Measurements from ENCODE around the gene GSTT2. TPM values are rescaled to one million over a fixed set of nuclear protein-coding genes. Genes with fewer than 3 reads are reported as not detected.
"Not testable (repeated sequence)": the region's sequence is repeated elsewhere in the genome, so short reads cannot be mapped to it uniquely, and the experiment has no call there.

The GSTT2 gene
- total RNA-seq, 2 experiments from 2014 or later: not detected

DNA sequence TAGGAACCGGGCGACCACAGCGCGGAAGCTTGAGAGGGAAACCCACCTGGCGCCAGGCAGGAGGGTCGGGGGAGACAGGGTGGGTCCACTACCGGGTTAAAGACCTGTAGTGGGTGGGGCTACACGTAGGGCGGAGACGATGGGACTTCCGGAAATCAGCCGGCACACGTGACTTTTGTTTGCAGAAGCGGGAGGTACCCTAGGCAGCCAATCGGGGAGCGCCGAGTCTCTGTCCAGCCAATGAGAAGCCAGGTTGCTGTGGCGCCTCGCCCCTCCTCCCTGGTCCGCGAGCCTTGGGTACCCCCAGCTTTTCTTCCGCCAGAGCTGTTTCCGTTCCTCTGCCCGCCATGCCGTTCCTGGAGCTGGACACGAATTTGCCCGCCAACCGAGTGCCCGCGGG lies 13.4 kb upstream of the GSTT2 start, which contains the start of gene DDTL:
TSS of gene DDTL (plus strand) at position 321 of the 400 bp plus-strand sequence. CDS start at position 348, 27 bp downstream.
- not testable (repeated sequence) for H3K9me3 Mint-ChIP-seq, H3K4me3 Mint-ChIP-seq, DNase-seq, H3K27ac Mint-ChIP-seq, H3K27me3 Mint-ChIP-seq, H3K4me1 Mint-ChIP-seq
- H3K36me3 Mint-ChIP-seq: peaks cover 12% of the 10 kb centered on the region

DNA sequence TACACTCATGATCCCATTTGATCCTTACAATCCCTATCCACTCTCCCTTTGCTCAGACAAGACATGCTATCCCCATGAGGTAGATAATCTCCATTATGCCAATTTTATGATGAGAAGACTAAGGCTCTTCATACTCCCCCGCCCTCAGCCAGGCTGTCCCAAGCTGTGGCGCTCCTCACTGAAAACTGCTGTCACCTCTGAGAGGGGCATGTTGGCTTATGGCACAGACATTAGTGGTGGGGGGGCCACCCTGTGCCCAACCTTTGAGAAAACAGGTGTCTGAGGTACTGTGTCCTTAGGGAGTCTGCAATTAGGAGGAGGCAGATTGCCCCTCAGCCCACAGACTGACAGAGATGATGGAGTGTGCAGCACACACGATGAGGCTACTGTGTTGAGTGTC lies 10.9 kb upstream of the GSTT2 start:
- Mint-ChIP-seq H3K27ac (no peak overlapping the region), H3K9me3 (no peaks in the 10 kb centered on the region), H3K4me1 (peaks cover 7% of the 10 kb centered on the region), H3K4me3 (no peak overlapping the region), H3K27me3 (no peaks in the 10 kb centered on the region), H3K36me3 (peaks cover 12% of the 10 kb centered on the region)
- no peak for DNase-seq

DNA sequence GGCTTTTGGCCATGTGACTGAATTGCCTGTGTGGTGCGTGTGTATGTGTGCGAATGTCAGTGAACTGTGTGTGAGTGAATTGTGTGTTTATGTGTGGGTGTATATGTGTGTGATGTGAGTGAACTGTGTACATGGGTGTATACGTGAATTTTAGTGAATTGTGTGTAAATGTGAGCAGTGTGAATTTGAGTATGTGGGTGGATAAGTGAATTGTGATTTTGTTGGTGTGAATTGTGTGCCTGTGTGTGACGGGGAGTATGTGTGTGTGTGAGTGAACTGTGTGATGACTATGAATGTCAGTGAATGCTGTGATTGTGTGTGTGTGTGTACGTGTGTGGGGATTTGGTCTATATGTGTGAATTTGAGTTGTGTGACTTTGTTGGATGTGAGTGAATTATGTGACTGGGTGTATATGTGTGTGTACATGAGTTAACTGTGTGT lies 9.7 kb upstream of the GSTT2 start:
- peaks cover 12% of the 10 kb centered on the region for H3K36me3 Mint-ChIP-seq
- no peak for DNase-seq
- H3K4me3 Mint-ChIP-seq: no peak overlapping the region
- peaks cover 7% of the 10 kb centered on the region for H3K4me1 Mint-ChIP-seq
- no peaks in the 10 kb centered on the region for H3K27me3 Mint-ChIP-seq
- H3K9me3 Mint-ChIP-seq: no peaks in the 10 kb centered on the region
- no peak overlapping the region for H3K27ac Mint-ChIP-seq

DNA sequence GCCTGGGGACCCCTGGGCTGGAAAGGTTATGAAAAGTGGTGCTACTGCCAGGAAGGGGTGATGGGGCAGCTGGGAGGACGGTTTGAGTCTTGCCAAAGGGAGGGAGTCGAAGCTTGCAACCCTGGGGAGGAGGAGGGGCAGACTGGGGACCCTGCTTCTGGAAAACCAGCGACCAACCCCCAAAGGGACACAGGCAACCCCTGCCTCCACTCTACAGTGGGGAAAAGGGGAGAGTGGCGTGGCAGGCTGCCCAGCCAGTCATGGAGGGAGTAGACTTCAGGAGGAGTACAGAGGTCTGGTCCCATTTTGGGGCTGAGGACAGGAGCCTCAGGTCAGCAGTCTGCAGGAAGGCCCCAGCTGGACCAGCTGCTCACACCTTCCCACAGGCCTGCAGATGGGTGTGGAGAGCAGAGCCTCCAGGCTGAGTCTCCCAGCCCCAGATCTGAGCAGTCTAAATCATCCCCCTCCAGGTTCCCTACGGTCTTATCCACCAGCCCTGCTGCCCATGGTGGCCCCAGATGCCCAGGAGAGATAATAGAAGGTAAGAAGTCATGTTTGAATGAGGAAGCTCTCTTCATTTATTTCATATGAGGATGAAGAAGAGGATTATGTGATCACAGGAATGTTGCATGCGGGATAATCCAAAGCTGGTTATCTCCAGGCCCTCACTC lies 9.0 kb upstream of the GSTT2 start:
- DNase-seq: no peak
- H3K27ac Mint-ChIP-seq: no peak overlapping the region
- peaks cover 7% of the 10 kb centered on the region for H3K4me1 Mint-ChIP-seq
- H3K4me3 Mint-ChIP-seq: no peak overlapping the region
- H3K27me3 Mint-ChIP-seq: no peaks in the 10 kb centered on the region
- H3K9me3 Mint-ChIP-seq: no peaks in the 10 kb centered on the region
- H3K36me3 Mint-ChIP-seq: peaks cover 12% of the 10 kb centered on the region

DNA sequence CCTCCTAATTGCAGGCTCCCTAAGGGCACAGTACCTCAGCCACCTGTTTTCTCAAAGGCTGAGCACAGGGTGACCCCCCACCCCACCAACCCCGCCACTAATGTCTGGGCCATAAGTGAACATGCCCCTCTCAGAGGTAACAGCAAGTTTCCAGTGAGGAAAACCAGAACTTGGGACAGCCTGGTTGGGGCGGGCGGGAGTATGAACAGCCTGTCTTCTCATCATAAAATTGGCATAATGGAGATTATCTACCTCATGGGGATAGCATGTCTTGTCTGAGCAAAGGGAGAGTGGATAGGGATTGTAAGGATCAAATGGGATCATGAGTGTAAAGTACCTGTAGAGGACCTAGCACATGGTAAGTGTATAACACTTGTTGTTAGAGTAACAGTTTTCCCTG lies 8.0 kb upstream of the GSTT2 start:
- peaks cover 12% of the 10 kb centered on the region for H3K36me3 Mint-ChIP-seq
- H3K9me3 Mint-ChIP-seq, H3K27me3 Mint-ChIP-seq, DNase-seq, H3K27ac Mint-ChIP-seq, H3K4me1 Mint-ChIP-seq, H3K4me3 Mint-ChIP-seq: not testable (repeated sequence)

DNA sequence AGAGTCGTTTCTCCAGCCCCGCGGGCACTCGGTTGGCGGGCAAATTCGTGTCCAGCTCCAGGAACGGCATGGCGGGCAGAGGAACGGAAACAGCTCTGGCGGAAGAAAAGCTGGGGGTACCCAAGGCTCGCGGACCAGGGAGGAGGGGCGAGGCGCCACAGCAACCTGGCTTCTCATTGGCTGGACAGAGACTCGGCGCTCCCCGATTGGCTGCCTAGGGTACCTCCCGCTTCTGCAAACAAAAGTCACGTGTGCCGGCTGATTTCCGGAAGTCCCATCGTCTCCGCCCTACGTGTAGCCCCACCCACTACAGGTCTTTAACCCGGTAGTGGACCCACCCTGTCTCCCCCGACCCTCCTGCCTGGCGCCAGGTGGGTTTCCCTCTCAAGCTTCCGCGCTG lies 5.6 kb upstream of the GSTT2 start, which contains the start of gene DDT:
TSS of gene DDT (minus strand) at position 97 of the 400 bp plus-strand sequence. CDS start at position 70, 27 bp downstream.
- not testable (repeated sequence) for H3K9me3 Mint-ChIP-seq, H3K27me3 Mint-ChIP-seq, H3K4me1 Mint-ChIP-seq, H3K27ac Mint-ChIP-seq, H3K4me3 Mint-ChIP-seq, DNase-seq, H3K36me3 Mint-ChIP-seq

DNA sequence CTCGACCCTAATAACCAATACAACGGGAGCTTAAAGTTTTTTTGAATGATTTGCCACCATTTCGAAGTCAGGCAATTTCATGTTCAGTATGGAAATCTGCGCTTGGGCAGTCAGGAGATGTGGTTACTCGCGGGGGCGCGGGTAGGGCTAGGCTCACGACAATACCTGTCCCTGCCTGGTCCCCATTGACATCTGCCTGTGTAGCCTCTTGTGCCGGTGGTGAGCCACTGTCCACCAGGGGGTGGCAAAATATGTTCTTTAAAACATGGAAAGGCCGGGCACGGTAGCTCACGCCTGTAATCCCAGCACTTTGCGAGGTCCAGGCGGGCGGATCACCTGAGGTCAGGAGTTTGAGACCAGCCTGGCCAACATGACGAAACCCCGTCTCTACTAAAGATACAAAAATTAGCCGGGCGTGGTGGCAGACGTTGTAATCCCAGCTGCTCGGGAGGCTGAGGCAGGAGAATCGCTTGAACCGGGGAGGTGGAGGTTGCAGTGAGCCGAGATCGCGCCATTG lies 5.0 kb upstream of the GSTT2 start:
- not testable (repeated sequence) for H3K27me3 Mint-ChIP-seq, H3K36me3 Mint-ChIP-seq, H3K4me3 Mint-ChIP-seq, H3K4me1 Mint-ChIP-seq, DNase-seq, H3K9me3 Mint-ChIP-seq, H3K27ac Mint-ChIP-seq

DNA sequence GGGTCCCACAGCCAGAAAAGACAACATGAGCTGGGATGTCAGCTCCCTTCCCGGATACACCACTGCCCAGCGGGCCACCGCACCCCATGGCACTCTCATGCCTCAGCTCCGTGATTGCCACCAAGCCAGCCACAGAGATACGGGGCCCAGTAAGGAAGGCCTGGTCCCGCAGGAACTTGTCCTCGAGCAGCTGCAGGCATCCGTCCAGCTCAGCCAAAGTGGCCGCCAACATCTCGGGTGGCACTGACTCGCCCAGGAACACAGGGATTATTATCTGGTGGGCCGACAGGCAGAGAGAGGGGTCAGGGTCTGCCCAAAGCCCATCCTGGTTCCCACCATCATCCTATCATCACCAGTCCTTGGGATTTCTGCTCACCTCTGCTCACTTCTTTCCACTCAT lies 2.6 kb upstream of the GSTT2 start:
- H3K27me3 Mint-ChIP-seq, H3K4me1 Mint-ChIP-seq, H3K4me3 Mint-ChIP-seq, H3K27ac Mint-ChIP-seq, H3K9me3 Mint-ChIP-seq, H3K36me3 Mint-ChIP-seq, DNase-seq: not testable (repeated sequence)

DNA sequence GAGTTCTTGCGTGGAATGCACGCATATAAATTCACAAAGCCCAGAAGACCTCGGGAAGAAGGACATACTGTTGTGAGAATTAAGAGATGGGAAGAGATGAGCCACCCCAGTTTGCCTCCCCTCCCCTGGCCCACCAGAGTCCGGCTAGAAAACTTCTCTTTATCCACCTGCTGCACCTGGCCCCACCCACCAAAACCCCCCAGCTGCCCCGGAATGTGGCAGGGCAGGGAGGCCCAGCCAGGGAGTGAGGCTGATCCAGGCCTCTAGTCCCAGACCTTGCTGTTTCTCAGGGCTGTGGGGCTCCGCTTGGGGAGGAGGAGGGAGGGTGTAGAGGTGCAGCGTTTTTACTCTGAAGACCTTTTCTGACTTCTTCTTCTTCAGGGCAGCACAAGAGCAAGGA lies 633 bp downstream of the GSTT2 start:
- H3K36me3 Mint-ChIP-seq, H3K9me3 Mint-ChIP-seq, H3K27ac Mint-ChIP-seq, H3K27me3 Mint-ChIP-seq, H3K4me1 Mint-ChIP-seq, DNase-seq, H3K4me3 Mint-ChIP-seq: not testable (repeated sequence)

DNA sequence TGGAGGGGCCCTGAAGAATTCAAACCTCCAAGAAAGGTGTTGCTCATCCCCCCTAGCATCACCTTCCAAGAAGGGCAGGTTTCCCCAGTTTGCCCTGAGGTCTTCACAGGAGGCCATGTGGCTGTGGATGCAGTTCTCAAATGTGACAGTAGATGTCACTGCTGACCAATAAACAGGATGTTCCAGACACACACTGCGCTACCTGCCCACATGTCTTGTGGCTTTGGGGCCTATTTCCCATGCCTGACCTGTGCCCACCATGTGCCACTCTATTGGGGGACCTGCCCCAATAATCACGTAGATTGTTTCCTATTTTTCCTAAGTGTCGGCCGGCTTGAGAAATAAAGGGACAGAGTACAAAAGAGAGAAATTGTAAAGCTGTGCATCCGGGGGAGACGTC lies 4.5 kb downstream of the GSTT2 start:
- DNase-seq: no peak

DNA sequence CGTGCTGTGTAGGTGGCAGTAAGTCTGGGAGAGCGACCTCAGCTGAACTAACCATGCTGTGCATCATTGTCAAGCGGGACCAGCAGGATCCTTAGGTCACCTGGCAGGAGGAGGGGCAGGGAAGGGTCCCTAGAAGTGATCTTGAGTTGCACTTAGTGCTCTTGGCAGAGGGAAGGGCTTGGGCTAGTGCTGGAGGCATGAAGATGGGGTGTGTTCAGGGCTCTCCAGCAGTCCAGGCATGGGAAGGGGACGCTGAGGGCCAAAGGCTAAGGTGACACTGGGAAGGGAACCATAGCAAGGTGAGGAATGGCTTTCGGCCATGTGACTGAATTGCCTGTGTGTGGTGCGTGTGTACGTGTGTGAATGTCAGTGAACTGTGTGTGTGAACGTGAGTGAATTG lies 6.2 kb downstream of the GSTT2 start:
- H3K27me3 Mint-ChIP-seq, H3K4me1 Mint-ChIP-seq: not testable (repeated sequence)

More for the DNA sequence above, 4.5 kb downstream of the GSTT2 start:
- H3K9me3 Mint-ChIP-seq: no peaks in the 10 kb centered on the region
- no peak overlapping the region for H3K27ac Mint-ChIP-seq
- no peaks in the 10 kb centered on the region for H3K27me3 Mint-ChIP-seq
- no peak overlapping the region for H3K4me3 Mint-ChIP-seq
- H3K4me1 Mint-ChIP-seq: no peaks in the 10 kb centered on the region
- no peaks in the 10 kb centered on the region for H3K36me3 Mint-ChIP-seq

DNA sequence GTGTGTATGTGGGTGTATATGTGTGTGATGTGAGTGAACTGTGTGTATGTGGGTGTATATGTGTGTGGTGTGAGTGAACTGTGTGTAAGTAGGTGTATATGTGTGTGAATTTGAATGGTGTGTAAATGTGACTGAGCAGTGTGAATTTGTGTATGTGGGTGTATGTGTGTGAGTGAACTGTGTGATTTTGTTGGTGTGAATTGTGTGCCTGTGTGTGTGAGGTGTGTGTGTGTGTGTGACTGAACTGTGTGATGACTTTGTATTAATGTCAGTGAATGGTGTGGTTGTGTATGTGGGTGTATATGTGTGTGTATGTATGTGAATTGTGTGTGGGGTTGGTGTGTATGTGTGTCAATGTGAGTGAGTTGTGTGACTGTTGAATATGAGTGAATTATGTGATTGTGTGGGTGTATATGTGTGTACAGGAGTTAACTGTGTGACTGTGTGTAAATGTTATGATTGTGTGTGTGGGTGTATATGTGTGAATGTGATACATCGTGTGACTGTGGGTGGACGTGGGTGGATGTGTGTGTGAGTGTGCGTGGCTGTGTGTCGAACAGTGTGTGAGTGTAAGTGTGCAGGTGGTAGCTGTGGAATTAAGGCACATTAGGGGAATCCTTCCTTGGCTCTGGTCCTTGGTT lies 6.7 kb downstream of the GSTT2 start:
- not testable (repeated sequence) for DNase-seq, H3K27me3 Mint-ChIP-seq, H3K9me3 Mint-ChIP-seq, H3K4me3 Mint-ChIP-seq, H3K27ac Mint-ChIP-seq, H3K4me1 Mint-ChIP-seq, H3K36me3 Mint-ChIP-seq

More for the DNA sequence above, 6.2 kb downstream of the GSTT2 start:
- not testable (repeated sequence) for H3K36me3 Mint-ChIP-seq, H3K27ac Mint-ChIP-seq, H3K9me3 Mint-ChIP-seq, H3K4me3 Mint-ChIP-seq, DNase-seq

DNA sequence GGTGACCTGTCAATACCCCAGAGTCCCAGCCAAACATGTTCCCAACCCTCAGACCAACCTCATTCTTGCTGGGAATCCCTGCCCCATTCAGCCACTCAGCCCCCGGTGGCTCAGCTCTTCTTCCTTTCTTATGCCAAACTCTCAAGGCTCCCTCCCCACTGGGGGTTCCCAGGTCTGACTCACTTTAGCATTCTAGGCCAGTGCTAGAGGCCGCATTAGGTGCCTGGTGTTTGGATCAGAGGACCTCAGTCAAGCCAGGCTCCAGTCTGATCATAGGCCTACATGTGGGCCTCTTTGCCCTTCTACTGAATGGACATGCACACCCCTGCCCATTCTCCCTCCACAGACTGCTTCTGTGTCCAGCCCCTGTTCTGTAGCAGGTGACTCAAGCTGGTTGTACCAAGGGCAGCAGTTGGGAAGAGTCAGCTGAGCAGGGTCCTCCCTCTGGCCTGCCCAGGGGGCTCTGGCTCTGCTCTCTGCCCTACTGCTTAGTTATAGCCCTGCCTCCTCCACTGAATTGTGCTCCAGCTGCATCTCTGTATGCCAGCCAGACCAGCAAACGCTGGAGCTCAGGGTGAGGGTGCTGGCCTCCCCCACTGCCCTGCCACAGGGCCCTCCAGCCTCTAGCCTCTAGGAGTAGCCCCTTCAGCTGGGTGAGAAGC lies 9.8 kb downstream of the GSTT2 start:
- H3K27me3 Mint-ChIP-seq, H3K4me1 Mint-ChIP-seq, H3K4me3 Mint-ChIP-seq, H3K36me3 Mint-ChIP-seq, H3K9me3 Mint-ChIP-seq, DNase-seq, H3K27ac Mint-ChIP-seq: not testable (repeated sequence)

DNA sequence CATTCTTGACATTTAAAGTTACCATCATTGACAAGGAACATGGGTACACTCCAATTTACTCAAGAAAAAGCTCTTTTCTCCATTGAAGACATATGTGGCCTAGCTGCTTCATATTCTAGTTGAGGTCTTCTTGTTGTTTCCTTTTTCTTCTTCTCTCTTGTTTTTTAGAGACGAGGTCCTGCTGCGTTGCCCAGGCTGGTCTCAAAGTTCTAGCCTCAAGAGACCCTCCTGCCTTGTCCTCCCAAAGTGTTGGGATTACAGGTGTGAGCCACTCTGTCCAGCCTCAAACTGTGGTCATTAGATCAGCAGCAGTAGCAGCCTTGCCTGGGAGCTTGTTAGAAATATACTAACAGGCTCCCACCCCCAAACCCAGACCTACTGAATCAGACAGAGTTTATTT lies 13.1 kb downstream of the GSTT2 start:
- H3K4me1 Mint-ChIP-seq, H3K4me3 Mint-ChIP-seq, DNase-seq, H3K36me3 Mint-ChIP-seq, H3K27ac Mint-ChIP-seq, H3K9me3 Mint-ChIP-seq, H3K27me3 Mint-ChIP-seq: not testable (repeated sequence)

DNA sequence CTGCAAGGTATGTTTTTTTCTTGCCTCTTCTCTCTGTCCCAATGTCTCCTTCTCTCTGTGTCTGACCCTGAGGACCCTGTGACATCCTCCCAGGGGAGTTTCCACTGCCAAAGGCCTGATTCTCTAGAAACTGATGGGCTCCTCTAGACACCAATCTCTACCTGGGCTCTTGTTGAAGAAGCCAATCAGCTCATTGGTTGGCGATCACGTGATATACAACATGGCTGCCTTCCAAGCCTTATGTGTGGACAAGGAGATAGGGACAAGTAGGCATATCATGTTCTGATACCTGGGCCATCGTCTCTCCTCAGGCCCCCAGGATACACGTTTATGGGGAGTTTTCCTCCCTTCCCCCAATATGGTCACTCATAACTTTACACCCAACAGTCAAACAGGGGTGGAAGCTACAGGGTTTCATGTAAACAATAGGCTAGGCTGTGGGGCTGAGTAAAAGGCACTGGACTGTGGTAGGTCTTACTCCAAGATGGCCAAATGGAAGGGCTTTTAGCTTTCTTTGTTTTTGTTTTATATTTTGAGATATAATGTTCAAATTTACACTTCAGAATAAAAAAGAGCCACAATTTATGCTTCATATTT lies 13.7 kb downstream of the GSTT2 start:
- not testable (repeated sequence) for H3K27ac Mint-ChIP-seq, H3K4me3 Mint-ChIP-seq, H3K36me3 Mint-ChIP-seq, H3K9me3 Mint-ChIP-seq, H3K4me1 Mint-ChIP-seq, H3K27me3 Mint-ChIP-seq, DNase-seq
